Esophagus muscularis mucosa (tissue), 4 donors: ENCODE data around the gene PKP3. TPM values are rescaled to one million over a fixed set of nuclear protein-coding genes. Genes with fewer than 3 reads are reported as not detected.

Experiments
- DNase-seq: peaks from one replicate; pipeline ENCODE4 v3.0.0-alpha.2; 2017; ENCODE audit errors: extremely low spot score
- H3K27ac ChIP-seq, 4 donors: fragments of 200-600 bp; sonication (generic); replicated peaks in 1 of 4; 1 replicate in 3 of 4; 2 replicates in 1 of 4; pipeline ENCODE4 v1.5.1; 2016 to 2019; ENCODE audit warnings: mild to moderate bottlenecking in 1 of 4
- H3K27me3 ChIP-seq, 4 donors: fragments of 200-600 bp; sonication (generic); one replicate each; pipeline versions ENCODE4 v1.5.1 to v1.6.0; 2016 to 2019
- H3K36me3 ChIP-seq, 4 donors: fragments of 200-600 bp; sonication (generic); one replicate each; pipeline ENCODE4 v1.5.1; 2016 to 2019
- H3K4me1 ChIP-seq, 4 donors: fragments of 200-600 bp; sonication (generic); one replicate each; pipeline ENCODE4 v1.5.1; 2016 to 2019
- H3K4me3 ChIP-seq, 4 donors: fragments of 200-600 bp; sonication (generic); 1 replicate in 2 of 4; 2 replicates in 2 of 4; pipeline ENCODE4 v1.5.1; 2016 to 2019; ENCODE audit warnings: mild to moderate bottlenecking in 4 of 4, moderate library complexity in 1 of 4
- H3K9me3 ChIP-seq, 4 donors: fragments of 200-600 bp; sonication (generic); 1 replicate in 3 of 4; 2 replicates in 1 of 4; pipeline ENCODE4 v1.5.1; 2016 to 2019
- EP300 ChIP-seq: sonication (generic); formaldehyde crosslinking; IDR thresholded peaks from one replicate; pipeline ENCODE4 v1.6.1; 2017; ENCODE audit warnings: antibody characterized with exemption
- POLR2A ChIP-seq: fragments of 450-650 bp; IDR thresholded peaks from one replicate; pipeline ENCODE4 v1.6.1; 2017; ENCODE audit warnings: antibody characterized with exemption, moderate library complexity, mild to moderate bottlenecking, low read depth
- POLR2AphosphoS5 ChIP-seq, 2 donors: sonication (generic); formaldehyde crosslinking; IDR thresholded peaks; one replicate each; pipeline ENCODE4 v1.6.1; 2017; ENCODE audit warnings: antibody characterized with exemption in 2 of 2
- WGBS: methylation state at CpG from one replicate; pipeline ENCODE4 v1.1.5; 2018; 5-methylcytosine and 5-hydroxymethylcytosine counted together
- intact Hi-C: fragments of 100-400 bp; cut with DNase I; formaldehyde crosslinking; loops from one replicate; pipeline ENCODE4 v1.15.1; 2023
- total RNA-seq, 4 donors: library from RNA; depleted of rRNA; stranded (reverse); fragments of >200 nt; gene quantifications; one replicate each; pipeline versions ENCODE4 v1.1.0 to v1.2.1, GENCODE V29; 2016
- TF ChIP-seq, protein P1 (sequence below), 3 experiments: fragments of 200-600 bp in 2 of 3; fragments of 450-650 bp in 1 of 3; sonication (generic) in 2 of 3; IDR thresholded peaks; one replicate each; pipeline ENCODE4 v1.5.1; 2017 to 2019; ENCODE audit warnings: antibody characterized with exemption in 3 of 3, mild to moderate bottlenecking in 2 of 3, moderate library complexity in 1 of 3

PKP3 gene
- total RNA-seq, 4 donors from 2014 or later: 0.17 to 1.1 (median 0.51) TPM

DNA sequence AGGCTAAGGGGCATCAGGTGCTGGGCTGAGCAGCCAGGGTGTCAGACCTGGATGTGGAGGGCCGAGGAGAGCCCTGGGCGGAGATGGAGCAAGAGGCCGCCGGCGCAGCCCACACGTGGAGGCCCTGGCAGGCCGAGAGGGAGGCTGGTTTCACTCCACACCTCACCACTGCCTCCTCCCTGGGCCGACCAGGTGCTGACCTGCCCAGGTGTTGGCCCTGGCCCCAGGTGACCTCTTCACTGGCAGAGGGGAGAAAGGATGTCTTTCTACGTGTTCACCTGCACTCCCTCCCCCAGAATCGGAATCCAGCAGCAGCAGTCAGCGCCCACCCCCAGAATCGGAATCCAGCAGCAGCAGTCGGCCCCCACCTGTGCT, 47.0 kb downstream of the PKP3 start:
- no peak for DNase-seq
- Histone ChIP-seq H3K4me3 (no peak overlapping the region), H3K9me3 (no peaks in the 10 kb centered on the region), H3K27ac (no peak overlapping the region), H3K4me1 (peaks cover 3 to 13% (median 7%) of the 10 kb centered on the region in 4 donors), H3K36me3 (no peaks in the 10 kb centered on the region), H3K27me3 (peaks cover 0 to 80% (median 10%) of the 10 kb centered on the region in 4 donors)
- WGBS: 71% methylated on average over 10 of the region's 13 CpGs
- intact Hi-C loops: no loop called here
- TF ChIP-seq POLR2A: no peak
- TF ChIP-seq EP300: no peak
- no peak for TF ChIP-seq POLR2AphosphoS5 (IDR thresholded peaks at IDR 0.05)
- TF ChIP-seq, protein P1, sequence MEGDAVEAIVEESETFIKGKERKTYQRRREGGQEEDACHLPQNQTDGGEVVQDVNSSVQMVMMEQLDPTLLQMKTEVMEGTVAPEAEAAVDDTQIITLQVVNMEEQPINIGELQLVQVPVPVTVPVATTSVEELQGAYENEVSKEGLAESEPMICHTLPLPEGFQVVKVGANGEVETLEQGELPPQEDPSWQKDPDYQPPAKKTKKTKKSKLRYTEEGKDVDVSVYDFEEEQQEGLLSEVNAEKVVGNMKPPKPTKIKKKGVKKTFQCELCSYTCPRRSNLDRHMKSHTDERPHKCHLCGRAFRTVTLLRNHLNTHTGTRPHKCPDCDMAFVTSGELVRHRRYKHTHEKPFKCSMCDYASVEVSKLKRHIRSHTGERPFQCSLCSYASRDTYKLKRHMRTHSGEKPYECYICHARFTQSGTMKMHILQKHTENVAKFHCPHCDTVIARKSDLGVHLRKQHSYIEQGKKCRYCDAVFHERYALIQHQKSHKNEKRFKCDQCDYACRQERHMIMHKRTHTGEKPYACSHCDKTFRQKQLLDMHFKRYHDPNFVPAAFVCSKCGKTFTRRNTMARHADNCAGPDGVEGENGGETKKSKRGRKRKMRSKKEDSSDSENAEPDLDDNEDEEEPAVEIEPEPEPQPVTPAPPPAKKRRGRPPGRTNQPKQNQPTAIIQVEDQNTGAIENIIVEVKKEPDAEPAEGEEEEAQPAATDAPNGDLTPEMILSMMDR (IDR thresholded peaks at IDR 0.05): no peak

DNA sequence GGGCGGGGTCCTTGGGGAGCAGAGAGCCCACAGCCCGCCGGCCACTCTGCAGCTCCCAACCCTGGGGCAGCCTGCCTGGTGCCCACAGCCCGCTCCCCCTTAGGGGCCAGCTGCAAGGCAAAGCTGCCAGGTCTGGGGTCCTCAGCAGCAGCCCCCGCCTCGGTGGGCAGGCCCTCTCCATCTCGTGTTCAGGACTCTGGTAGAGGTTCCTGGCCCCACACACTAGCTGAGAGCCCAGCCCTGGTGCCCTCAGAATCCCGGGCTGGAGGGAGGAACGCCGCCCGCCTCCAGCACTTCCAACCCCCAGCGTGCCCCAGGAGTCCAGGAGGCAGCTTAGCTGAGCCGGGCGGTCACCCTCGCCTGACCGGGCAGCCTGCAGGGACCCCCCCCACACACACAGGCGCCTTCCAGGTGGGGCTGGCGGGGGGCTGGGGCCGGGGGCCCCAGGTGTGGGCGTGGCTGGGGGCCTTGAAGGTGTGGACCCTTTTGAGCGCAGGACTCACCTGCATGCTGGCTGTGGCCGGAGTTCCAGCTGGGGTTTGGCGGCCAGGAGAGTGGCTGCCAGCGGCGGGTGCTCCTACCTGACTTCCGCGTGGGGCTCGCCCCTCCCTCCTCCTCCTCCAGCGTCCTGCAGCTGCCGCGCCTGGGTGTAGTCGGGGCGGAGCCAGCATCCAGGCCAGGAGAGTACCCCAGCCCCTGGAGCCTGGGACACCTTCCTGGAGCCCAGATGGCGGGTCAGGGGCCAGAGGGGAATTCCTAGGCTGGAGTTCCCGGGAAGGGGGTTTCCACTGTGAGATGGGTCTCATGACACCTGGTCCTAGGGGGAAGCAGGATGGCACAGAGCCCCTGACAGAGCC, 47.6 kb downstream of the PKP3 start, which contains the start of gene ANO9:
ANO9 (minus strand) TSS at position 594 of the 857 bp plus-strand sequence; CDS start at position 509, 85 bp downstream.
- Histone ChIP-seq H3K36me3 (no peaks in the 10 kb centered on the region), H3K27ac (no peak within 1 kb of the TSS), H3K9me3 (no peaks in the 10 kb centered on the region), H3K27me3 (peaks cover 0 to 76% (median 10%) of the 10 kb centered on the region in 4 donors), H3K4me1 (peaks cover 3 to 13% (median 7%) of the 10 kb centered on the region in 4 donors), H3K4me3 (peak within 1 kb of the TSS in 2 of 4 donors; percentile 3 to 37)
- intact Hi-C loops: no loop called here
- WGBS: 22% methylated on average over 17 of the region's 35 CpGs
- DNase-seq: no peak
- TF ChIP-seq, protein P1 (IDR thresholded peaks at IDR 0.05): no peak
- TF ChIP-seq POLR2AphosphoS5 (IDR thresholded peaks at IDR 0.05): no peak

- H3K4me3 ChIP-seq: no peak overlapping the region
- intact Hi-C loops: no loop called here
Observed at GRCh38 chr11:442611-443081, 48.6 kb downstream of the PKP3 start.

GRCh38 chr11:443542-444199, 49.7 kb downstream of the PKP3 start:
- Histone ChIP-seq H3K36me3 (no peaks in the 10 kb centered on the region), H3K4me1 (peaks cover 7 to 22% (median 16%) of the 10 kb centered on the region in 4 donors), H3K27ac (no peak overlapping the region), H3K4me3 (no peak overlapping the region), H3K27me3 (peaks cover 0 to 58% (median 10%) of the 10 kb centered on the region in 4 donors), H3K9me3 (no peaks in the 10 kb centered on the region)
- DNase-seq: no peak
- intact Hi-C loops: no loop called here
- TF ChIP-seq, protein P1 (IDR thresholded peaks at IDR 0.05): no peak
- TF ChIP-seq EP300: no peak
- TF ChIP-seq POLR2A: no peak
- TF ChIP-seq POLR2AphosphoS5 (IDR thresholded peaks at IDR 0.05): no peak
- 75% methylated on average over 16 of the region's 16 CpGs for WGBS

More at GRCh38 chr11:442611-443081, 48.6 kb downstream of the PKP3 start:
- DNase-seq: no peak
- no peak for TF ChIP-seq POLR2A
- H3K4me1 ChIP-seq: peaks cover 3 to 15% (median 9%) of the 10 kb centered on the region in 4 donors
- H3K27me3 ChIP-seq: peaks cover 0 to 68% (median 10%) of the 10 kb centered on the region in 4 donors
- no peak overlapping the region for H3K27ac ChIP-seq
- H3K9me3 ChIP-seq: no peaks in the 10 kb centered on the region
- no peaks in the 10 kb centered on the region for H3K36me3 ChIP-seq
- 80% methylated on average over 2 of the region's 16 CpGs for WGBS
